Measurements from ENCODE around the gene OPCML.

The OPCML gene

GRCh38 chr11:132892876-132893275, 639.4 kb downstream of the OPCML start:
- H3F3A ChIP-seq (ENCODE audit: insufficient read depth, low read length), result no peaks in the 10 kb centered on the region
- TF ChIP-seq EZH2phosphoT487 (IDR thresholded peaks at IDR 0.05; ENCODE audit: low read length) (no peak), EZH2 (optimal IDR thresholded peaks at IDR 0.05; ENCODE audit: low read depth, low read length) (no peak)
- TF ChIP-seq, protein P1, sequence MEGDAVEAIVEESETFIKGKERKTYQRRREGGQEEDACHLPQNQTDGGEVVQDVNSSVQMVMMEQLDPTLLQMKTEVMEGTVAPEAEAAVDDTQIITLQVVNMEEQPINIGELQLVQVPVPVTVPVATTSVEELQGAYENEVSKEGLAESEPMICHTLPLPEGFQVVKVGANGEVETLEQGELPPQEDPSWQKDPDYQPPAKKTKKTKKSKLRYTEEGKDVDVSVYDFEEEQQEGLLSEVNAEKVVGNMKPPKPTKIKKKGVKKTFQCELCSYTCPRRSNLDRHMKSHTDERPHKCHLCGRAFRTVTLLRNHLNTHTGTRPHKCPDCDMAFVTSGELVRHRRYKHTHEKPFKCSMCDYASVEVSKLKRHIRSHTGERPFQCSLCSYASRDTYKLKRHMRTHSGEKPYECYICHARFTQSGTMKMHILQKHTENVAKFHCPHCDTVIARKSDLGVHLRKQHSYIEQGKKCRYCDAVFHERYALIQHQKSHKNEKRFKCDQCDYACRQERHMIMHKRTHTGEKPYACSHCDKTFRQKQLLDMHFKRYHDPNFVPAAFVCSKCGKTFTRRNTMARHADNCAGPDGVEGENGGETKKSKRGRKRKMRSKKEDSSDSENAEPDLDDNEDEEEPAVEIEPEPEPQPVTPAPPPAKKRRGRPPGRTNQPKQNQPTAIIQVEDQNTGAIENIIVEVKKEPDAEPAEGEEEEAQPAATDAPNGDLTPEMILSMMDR (IDR thresholded peaks at IDR 0.05; ENCODE audit: low read length), result no peak
- H3K36me3 ChIP-seq (replicated peaks; ENCODE audit: insufficient read depth, low read length), result no peaks in the 10 kb centered on the region
- H2AFZ ChIP-seq (ENCODE audit: low read length), result no peak overlapping the region
- DNase-seq, result no peak
- no peaks in the 10 kb centered on the region for H3K27me3 ChIP-seq (replicated peaks; ENCODE audit: insufficient read depth, low read length)
- H3K4me1 ChIP-seq (ENCODE audit: low read length), result no peaks in the 10 kb centered on the region
- no peak overlapping the region for H3K4me2 ChIP-seq (ENCODE audit: low read depth, low read length)
- no peaks in the 10 kb centered on the region for H4K20me1 ChIP-seq (ENCODE audit: insufficient read depth, low read length)
- no peaks in the 10 kb centered on the region for H3K9me2 ChIP-seq (replicated peaks; ENCODE audit: insufficient read depth, low read length)
- H3K4me3 ChIP-seq (ENCODE audit: low read length), result no peak overlapping the region
- no peaks in the 10 kb centered on the region for H3K79me2 ChIP-seq (ENCODE audit: low read length)
- H3K9me3 ChIP-seq (replicated peaks; ENCODE audit: insufficient read depth, low read length), result no peaks in the 10 kb centered on the region
- H3K9ac ChIP-seq (ENCODE audit: low read length), result no peak overlapping the region
- H3K27ac ChIP-seq (ENCODE audit: low read length), result no peak overlapping the region

- no peaks in the 10 kb centered on the region for H3F3A ChIP-seq (ENCODE audit: insufficient read depth, low read length)
- H3K4me1 ChIP-seq (ENCODE audit: low read length), result no peaks in the 10 kb centered on the region
- TF ChIP-seq EZH2 (optimal IDR thresholded peaks at IDR 0.05; ENCODE audit: low read depth, low read length) (no peak), EZH2phosphoT487 (IDR thresholded peaks at IDR 0.05; ENCODE audit: low read length) (no peak)
- TF ChIP-seq, protein P1 (IDR thresholded peaks at IDR 0.05; ENCODE audit: low read length), result no peak
- no peak for DNase-seq
- H4K20me1 ChIP-seq (ENCODE audit: insufficient read depth, low read length), result no peaks in the 10 kb centered on the region
- H3K9me2 ChIP-seq (replicated peaks; ENCODE audit: insufficient read depth, low read length), result no peaks in the 10 kb centered on the region
- no peaks in the 10 kb centered on the region for H3K36me3 ChIP-seq (replicated peaks; ENCODE audit: insufficient read depth, low read length)
- H3K9ac ChIP-seq (ENCODE audit: low read length), result no peak overlapping the region
- H3K27me3 ChIP-seq (replicated peaks; ENCODE audit: insufficient read depth, low read length), result no peaks in the 10 kb centered on the region
- no peaks in the 10 kb centered on the region for H3K79me2 ChIP-seq (ENCODE audit: low read length)
- H3K9me3 ChIP-seq (replicated peaks; ENCODE audit: insufficient read depth, low read length), result no peaks in the 10 kb centered on the region
- H3K27ac ChIP-seq (ENCODE audit: low read length), result no peak overlapping the region
- no peak overlapping the region for H3K4me3 ChIP-seq (ENCODE audit: low read length)
- no peak overlapping the region for H2AFZ ChIP-seq (ENCODE audit: low read length)
- no peak overlapping the region for H3K4me2 ChIP-seq (ENCODE audit: low read depth, low read length)
Measured at GRCh38 chr11:132888226-132888625, 644.1 kb downstream of the OPCML start.

- no peak for DNase-seq
- H3K9ac ChIP-seq (ENCODE audit: low read length), result no peak overlapping the region
- H3K9me2 ChIP-seq (replicated peaks; ENCODE audit: insufficient read depth, low read length), result no peaks in the 10 kb centered on the region
- H3K27me3 ChIP-seq (replicated peaks; ENCODE audit: insufficient read depth, low read length), result no peaks in the 10 kb centered on the region
- no peaks in the 10 kb centered on the region for H4K20me1 ChIP-seq (ENCODE audit: insufficient read depth, low read length)
- H3K36me3 ChIP-seq (replicated peaks; ENCODE audit: insufficient read depth, low read length), result no peaks in the 10 kb centered on the region
- H3K27ac ChIP-seq (ENCODE audit: low read length), result no peak overlapping the region
- H3K4me2 ChIP-seq (ENCODE audit: low read depth, low read length), result no peak overlapping the region
- no peaks in the 10 kb centered on the region for H3K4me1 ChIP-seq (ENCODE audit: low read length)
- H3K9me3 ChIP-seq (replicated peaks; ENCODE audit: insufficient read depth, low read length), result no peaks in the 10 kb centered on the region
- H3K4me3 ChIP-seq (ENCODE audit: low read length), result no peak overlapping the region
- no peaks in the 10 kb centered on the region for H3K79me2 ChIP-seq (ENCODE audit: low read length)
- TF ChIP-seq EZH2 (optimal IDR thresholded peaks at IDR 0.05; ENCODE audit: low read depth, low read length) (no peak), EZH2phosphoT487 (IDR thresholded peaks at IDR 0.05; ENCODE audit: low read length) (no peak)
- TF ChIP-seq, protein P1 (IDR thresholded peaks at IDR 0.05; ENCODE audit: low read length), result no peak
- H2AFZ ChIP-seq (ENCODE audit: low read length), result no peak overlapping the region
- no peaks in the 10 kb centered on the region for H3F3A ChIP-seq (ENCODE audit: insufficient read depth, low read length)
Measured at GRCh38 chr11:132886335-132886734, 646.0 kb downstream of the OPCML start.
